DMS 273 treated with DMSO at 0.1 percent for 48 hours (cell line): ENCODE measurements around the gene CFDP1.

ENCODE experiments used
- DNase-seq: peaks from one replicate; lab custom pipeline; 2025; lab: John Stamatoyannopoulos, UW

CFDP1 gene

GRCh38 chr16:75372236-75372856 is 61.0 kb downstream of the CFDP1 start:
- no peak for DNase-seq

GRCh38 chr16:75371171-75371570 is 62.1 kb downstream of the CFDP1 start:
- DNase-seq: no peak

DNA sequence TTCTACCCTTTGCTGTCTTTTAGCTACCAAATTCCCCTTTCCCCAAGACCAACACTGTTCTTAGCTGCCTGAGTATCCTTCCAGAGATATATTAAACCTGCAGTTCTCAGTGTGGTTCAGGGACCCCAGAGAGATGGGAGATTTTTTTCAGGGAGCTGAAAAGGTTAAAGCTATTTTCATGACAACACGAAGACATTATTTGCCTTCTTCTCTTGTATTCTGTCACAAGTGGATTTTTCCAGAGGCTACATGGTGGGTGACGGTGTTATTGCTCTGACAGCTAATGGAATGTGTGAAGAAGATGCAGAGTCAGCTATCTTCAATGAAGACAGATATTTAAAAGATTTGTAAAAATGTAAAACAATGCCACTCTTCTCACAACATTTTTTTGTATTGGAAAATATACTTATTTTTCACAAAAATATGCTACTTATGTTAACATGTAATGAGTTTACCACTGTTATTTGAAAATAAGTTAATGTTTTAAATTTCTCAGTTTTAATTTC is 69.0 kb downstream of the CFDP1 start:
- DNase-seq: no peak

- no peak for DNase-seq
Observed at GRCh38 chr16:75362846-75363245, 70.5 kb downstream of the CFDP1 start.

- DNase-seq: no peak
Observed at GRCh38 chr16:75361936-75362335, 71.4 kb downstream of the CFDP1 start.

DNA sequence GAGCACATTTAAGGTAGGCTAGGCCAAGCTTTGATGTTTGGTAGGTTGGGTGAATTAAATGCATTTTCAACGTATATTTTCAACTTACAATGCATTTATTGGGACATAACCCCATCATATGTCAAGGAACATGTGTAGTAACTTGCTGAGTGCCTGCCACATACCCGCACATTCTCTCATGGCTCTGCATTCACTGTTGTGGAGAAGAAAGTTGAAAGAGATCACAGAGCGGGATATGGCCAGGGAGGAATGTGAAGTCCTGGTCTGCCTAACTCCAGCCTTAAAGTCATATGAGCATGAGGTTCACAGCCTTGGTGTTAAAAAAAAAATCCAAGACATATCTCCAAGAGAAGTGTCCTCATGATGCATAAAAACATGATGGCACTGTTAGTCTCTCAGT is 79.1 kb downstream of the CFDP1 start:
- no peak for DNase-seq

DNA sequence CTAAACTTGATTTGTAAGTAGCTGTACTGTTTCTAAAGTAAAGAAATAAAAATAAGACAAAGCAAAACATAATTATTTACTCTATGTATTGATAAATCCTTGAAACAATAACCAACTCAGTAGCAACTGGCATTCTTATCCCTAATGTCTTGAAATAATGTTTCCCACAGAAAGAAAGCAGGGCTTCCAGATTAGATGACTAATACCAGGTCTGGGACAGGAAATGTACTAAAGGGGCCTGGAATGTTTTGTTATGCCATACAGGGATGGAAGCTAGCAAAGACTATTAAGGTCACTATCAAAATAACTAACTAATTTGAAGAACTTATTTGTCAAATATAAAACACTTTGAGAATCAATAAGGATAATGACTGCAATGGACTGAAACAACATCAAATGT is 82.1 kb downstream of the CFDP1 start:
- no peak for DNase-seq

DNA sequence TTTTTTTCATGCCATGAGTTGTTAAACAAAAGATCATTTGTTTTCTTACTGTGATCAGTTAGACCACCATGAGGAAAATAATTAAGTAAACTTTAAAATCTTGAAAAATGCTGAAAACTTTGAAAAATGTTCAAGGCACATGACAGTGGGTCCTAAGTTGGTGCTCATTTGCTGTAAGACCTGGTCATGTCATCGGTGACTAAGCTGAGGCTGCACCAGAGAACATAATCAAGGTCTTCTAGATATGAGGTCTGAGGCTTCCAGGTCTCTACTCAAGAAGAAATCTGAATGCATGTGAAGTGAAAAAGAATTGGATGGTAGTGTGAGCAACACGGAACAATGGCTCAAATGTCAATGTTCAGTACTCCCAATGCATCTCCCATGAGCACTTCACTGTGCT is 87.6 kb downstream of the CFDP1 start:
- no peak for DNase-seq

DNA sequence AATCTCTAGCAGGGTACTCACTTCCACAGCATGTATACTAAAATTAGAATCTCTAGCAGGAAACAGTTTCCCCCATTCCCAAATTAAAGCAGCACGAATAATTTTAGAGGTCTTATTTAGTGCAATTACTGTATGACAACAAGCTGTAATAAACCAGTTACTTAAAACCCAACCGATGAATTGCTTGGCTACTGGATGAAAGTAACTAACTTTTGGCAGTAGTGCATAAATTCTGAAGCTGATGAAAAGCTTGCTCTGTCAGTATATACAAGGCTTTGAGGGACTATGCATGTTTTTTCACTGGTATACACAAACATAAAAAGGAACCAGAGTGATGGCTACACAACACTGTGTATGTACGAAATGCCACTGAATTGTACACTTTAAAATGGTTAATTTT is 89.4 kb downstream of the CFDP1 start:
- no peak for DNase-seq

- DNase-seq: no peak
Observed at GRCh38 chr16:75343286-75343685, 90.0 kb downstream of the CFDP1 start.

DNA sequence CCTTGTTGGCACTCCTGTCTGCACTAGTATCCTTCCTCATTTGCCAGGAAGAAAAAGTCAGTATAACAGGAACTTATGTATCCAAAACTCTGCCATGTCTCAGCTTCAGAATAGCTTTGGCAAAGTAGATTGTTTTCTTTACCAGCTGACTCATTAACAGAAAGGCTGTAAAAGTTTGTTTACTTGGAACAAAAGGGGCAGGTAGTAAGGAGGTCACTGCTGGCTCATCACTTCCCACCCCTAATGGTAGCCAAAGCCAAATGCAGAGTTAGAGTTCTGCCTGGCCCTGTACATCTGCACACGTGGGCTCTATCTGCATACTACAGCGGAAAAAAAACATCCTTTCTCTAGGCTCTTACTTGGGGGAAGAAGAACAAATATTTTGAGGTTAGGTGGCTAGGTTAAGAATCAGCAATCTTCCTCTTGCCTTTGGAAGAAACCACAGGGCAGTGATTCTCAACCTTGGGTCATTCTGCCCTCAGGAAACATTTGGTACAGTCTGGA is 90.9 kb downstream of the CFDP1 start:
- DNase-seq: no peak

DNA sequence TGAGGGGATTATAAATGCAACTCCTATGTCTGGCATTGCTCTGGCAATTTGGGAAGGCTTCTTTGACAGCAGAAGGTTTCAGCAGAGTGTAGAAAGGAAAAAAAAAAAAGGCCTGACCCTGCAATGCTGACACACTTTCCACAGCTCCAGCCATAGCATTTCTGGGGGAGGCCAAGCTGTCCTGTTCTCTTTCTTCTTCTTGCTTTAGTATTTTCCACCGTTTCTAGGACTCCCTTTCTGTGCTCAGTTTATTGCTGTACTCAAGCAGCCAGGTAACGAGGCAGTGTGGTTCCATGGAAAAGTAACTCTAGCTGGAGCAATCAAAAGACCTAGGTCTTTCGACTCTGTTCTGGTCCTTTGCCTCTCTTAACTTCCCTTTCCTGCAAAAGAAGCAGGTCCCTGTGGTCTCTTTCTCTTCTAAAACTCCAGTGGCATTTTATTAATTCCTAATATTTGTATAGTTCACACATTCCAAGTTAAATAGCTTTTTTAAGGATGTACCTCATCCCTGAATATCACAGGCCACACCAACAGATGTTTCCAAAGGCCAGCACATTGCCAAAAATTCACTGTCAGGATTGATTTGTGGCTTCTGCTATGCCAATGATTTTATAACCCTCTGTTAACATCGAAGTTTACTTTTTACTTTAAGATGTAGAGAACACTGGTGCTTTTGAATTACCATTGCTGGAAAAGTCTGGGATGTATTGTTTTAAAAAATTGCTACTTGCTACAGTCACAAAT is 91.6 kb downstream of the CFDP1 start:
- no peak for DNase-seq

DNA sequence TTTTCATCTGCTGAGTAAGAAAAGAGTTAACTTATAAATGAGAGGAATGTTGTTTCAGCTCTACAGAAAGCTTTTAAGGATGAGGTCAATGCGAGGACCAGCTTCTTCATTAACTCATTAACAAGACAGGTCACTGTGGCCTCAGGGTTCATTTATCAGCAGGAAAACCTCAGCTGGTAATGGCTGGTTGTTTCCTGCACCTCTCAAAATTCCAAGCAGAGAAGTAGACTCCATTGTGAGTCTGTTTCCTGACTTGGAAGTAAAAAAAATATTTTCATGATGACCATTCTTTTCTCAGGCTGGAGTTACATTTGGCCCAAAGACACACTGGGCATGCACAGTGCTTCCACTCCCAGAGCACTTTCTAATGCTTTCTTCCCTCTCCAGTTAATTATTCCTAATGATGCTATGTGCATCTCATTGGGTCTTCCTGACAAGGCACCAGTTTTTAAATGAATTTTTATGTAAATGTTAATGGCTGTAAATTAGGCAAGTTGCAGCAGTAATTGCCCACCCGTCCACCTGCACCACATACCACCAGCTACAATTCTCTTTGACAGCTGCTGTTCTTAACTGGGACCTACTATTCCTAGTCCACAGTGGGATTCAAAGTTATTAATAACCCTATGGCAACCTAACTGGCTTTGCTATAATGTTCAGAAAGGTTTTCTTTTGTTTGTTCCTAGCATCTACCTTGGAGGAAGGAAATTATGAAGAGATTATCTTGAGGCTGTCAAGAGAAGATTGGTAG is 92.4 kb downstream of the CFDP1 start:
- DNase-seq: no peak

GRCh38 chr16:75337430-75337829 is 95.9 kb downstream of the CFDP1 start:
- no peak for DNase-seq

GRCh38 chr16:75336521-75336920 is 96.8 kb downstream of the CFDP1 start:
- no peak for DNase-seq

DNA sequence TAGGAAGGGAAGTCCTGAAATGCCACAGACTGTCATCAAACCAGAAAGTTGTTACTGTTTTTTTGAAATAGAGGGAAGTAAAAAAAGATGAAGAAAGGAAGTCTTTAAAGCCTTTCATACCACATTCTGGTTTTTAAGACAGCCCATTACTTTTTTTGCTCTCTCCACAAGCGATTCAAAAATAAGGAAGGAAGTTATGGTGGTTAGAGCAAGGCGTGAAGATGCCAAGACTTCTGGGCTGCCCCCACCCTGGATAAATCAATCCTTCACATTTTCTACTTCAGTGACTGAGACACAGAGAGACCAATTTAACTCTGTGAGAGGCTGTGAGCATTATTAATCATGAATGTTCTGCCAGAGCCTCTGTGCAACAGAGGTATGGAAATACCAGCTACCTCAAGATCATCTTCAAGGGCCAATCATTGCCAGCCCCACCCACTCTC is 99.6 kb downstream of the CFDP1 start:
- no peak for DNase-seq

- DNase-seq: no peak
Observed at GRCh38 chr16:75329943-75330342, 103.4 kb downstream of the CFDP1 start.

DNA sequence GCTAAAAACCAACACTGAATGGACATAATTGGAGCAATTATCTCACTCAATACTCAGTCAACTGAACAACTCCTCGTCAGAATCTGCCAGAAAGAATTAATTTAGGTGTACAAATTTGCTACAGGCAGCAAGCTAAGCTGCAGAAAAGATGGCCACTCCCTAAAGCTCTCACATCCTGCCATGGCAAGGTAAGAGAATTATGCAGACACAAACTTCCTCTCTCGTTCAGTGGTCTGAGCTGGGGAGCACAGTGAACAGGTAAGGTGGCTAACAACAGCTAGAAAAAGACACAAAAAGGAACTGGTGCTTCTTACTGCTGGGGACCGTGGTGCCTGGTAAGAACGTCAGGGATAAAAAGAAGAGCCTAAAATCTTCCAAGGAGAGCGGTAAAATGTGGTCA is 107.0 kb downstream of the CFDP1 start:
- DNase-seq: no peak

DNA sequence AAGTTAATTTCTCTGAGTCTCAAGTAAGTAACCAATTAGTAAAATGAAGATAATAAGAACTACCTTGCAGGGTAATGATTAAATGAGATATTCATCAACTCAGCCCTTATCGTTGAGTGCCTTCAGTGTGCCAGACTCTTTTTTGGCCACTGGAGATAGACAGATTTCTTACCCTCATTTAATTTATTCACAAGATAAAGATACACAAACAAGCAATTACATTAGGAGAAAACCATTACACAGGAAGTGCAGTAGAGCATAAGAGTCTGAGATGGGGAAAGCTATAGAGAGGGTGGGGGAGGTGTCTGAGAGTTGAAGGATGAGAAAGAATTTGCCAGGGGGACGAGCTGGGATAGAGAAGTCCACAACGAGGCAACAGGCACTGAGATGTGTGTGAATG is 109.4 kb downstream of the CFDP1 start:
- no peak for DNase-seq

DNA sequence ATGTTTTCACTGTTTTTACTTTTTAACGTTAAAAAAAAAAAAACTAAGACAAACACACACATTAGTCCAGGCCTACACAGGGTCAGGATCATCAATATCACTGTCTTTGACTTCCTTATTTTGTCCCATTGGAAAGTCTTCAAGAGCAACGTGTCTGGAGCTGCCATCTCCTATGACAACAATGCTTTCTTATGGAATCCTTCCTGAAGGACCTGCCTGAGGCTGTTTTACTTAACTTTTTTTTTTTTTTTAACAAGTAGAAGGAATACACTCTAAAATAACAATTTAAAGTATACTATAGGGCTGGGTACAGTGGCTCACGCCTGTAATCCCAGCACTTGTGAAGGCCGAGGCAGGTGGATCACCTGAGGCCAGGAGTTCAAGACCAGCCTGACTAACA is 110.1 kb downstream of the CFDP1 start:
- no peak for DNase-seq

- DNase-seq: no peak
Observed at GRCh38 chr16:75322740-75323139, 110.6 kb downstream of the CFDP1 start.

- DNase-seq: no peak
Observed at GRCh38 chr16:75320435-75320834, 112.9 kb downstream of the CFDP1 start.
